Tibial nerve (tissue), 4 donors: ENCODE measurements around the gene SPAG8.

Experiments used
- EP300 ChIP-seq, 2 donors: sonication (generic); formaldehyde crosslinking; IDR thresholded peaks; one replicate each; pipeline ENCODE4 v1.6.1; 2017; ENCODE audit warnings: antibody characterized with exemption in 2 of 2, mild to moderate bottlenecking in 1 of 2
- POLR2A ChIP-seq, 2 donors: fragments of 450-650 bp; IDR thresholded peaks; one replicate each; pipeline ENCODE4 v1.6.1; 2017; ENCODE audit warnings: antibody characterized with exemption in 2 of 2, mild to moderate bottlenecking in 2 of 2, moderate library complexity in 2 of 2
- TF ChIP-seq, protein P1 (sequence below), 5 experiments: fragments of 200-600 bp in 3 of 5; fragments of 450-650 bp in 2 of 5; sonication (generic) in 3 of 5; IDR thresholded peaks; one replicate each; pipeline ENCODE4 v1.5.1; 2016 to 2019; ENCODE audit warnings: antibody characterized with exemption in 5 of 5, mild to moderate bottlenecking in 3 of 5, moderate library complexity in 2 of 5

DNA sequence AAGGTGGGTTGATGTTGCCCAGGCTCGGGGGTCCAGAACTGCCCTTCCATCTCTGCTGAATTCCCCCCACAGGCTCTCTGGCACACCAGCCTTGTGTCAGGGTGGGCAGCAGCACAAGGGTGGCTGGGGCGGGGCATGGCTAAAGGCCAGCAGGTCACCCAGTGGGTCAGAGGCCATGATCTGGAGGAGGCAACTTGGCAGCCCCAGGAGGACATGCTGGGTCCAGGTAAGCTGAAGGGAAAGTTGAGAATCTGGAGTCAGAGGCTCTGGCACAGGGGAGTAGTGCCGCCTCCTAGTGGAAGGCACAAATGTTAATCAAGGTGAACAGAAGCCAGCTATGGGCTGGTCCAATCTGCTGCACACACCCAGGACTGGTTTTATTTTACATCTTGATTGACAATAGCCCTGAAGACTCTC, 23.2 kb upstream of the SPAG8 start:
- TF ChIP-seq, protein P1, sequence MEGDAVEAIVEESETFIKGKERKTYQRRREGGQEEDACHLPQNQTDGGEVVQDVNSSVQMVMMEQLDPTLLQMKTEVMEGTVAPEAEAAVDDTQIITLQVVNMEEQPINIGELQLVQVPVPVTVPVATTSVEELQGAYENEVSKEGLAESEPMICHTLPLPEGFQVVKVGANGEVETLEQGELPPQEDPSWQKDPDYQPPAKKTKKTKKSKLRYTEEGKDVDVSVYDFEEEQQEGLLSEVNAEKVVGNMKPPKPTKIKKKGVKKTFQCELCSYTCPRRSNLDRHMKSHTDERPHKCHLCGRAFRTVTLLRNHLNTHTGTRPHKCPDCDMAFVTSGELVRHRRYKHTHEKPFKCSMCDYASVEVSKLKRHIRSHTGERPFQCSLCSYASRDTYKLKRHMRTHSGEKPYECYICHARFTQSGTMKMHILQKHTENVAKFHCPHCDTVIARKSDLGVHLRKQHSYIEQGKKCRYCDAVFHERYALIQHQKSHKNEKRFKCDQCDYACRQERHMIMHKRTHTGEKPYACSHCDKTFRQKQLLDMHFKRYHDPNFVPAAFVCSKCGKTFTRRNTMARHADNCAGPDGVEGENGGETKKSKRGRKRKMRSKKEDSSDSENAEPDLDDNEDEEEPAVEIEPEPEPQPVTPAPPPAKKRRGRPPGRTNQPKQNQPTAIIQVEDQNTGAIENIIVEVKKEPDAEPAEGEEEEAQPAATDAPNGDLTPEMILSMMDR (IDR thresholded peaks at IDR 0.05) = no peak
- no peak for TF ChIP-seq EP300 (IDR thresholded peaks at IDR 0.05)
- TF ChIP-seq POLR2A (IDR thresholded peaks at IDR 0.05) = no peak
